SK-N-SH (cell line): ENCODE data around the gene EPB41L4A. TPM values are rescaled to one million over a fixed set of nuclear protein-coding genes. Genes with fewer than 3 reads are reported as not detected.
A peak's percentile ranks its signal among the peaks of the same experiment; 100 is the strongest.

Source experiments
- CTCF ChIA-PET: fragments of 300-600, 350-600 bp; formaldehyde crosslinking; extraction: SDS; loops from one replicate; lab custom pipeline; 2021; lab: Yijun Ruan, JAX
- POLR2A ChIA-PET: fragments of 350-600 bp; sonication (Branson Sonifier 250); formaldehyde crosslinking; extraction: SDS; loops from one replicate; lab custom pipeline; 2020; ENCODE audit warnings: antibody characterized with exemption, inconsistent platforms; lab: Yijun Ruan, JAX
- DNase-seq: peaks from one replicate; pipeline ENCODE4 v3.0.0; 2012
- H2AFZ ChIP-seq: fragments of 200-600 bp; sonication (generic); 2 replicates; pipeline ENCODE4 v1.8.1; 2016; ENCODE audit warnings: antibody characterized with exemption, mild to moderate bottlenecking, low read depth
- H3F3A ChIP-seq: fragments of 200-600 bp; sonication (generic); replicated peaks from 2 replicates; pipeline ENCODE3; 2016; ENCODE audit warnings: antibody characterized with exemption, mild to moderate bottlenecking; ENCODE audit not compliant: insufficient read depth
- H3K27ac ChIP-seq, 2 experiments: fragments of 200-500 bp in 1 of 2; fragments of 200-600 bp in 1 of 2; sonication (Bioruptor generic) in 1 of 2; sonication (generic), shearing (Covaris generic) in 1 of 2; 2 replicates each; pipeline versions ENCODE4 v1.5.1 to v1.6.1; 2014 to 2016; ENCODE audit warnings: low read depth in 2 of 2, inconsistent platforms in 1 of 2, low read length in 1 of 2, mild to moderate bottlenecking in 1 of 2, mixed read lengths in 1 of 2
- H3K27me3 ChIP-seq: fragments of 200-600 bp; sonication (generic), shearing (Covaris generic); 2 replicates; pipeline ENCODE4 v1.6.1; 2016; ENCODE audit warnings: mixed run types; ENCODE audit not compliant: insufficient read depth
- H3K36me3 ChIP-seq, 2 experiments: fragments of 200-500 bp in 1 of 2; fragments of 200-600 bp in 1 of 2; sonication (Bioruptor generic) in 1 of 2; sonication (generic) in 1 of 2; replicated peaks in 1 of 2; 2 replicates each; pipeline versions ENCODE3 to v1.5.1; 2014 to 2016; ENCODE audit warnings: low read length in 1 of 2, mild to moderate bottlenecking in 1 of 2; ENCODE audit not compliant: insufficient read depth in 2 of 2, control insufficient read depth in 1 of 2
- H3K4me1 ChIP-seq, 2 experiments: fragments of 200-500 bp in 1 of 2; fragments of 200-600 bp in 1 of 2; sonication (Bioruptor generic) in 1 of 2; sonication (generic), shearing (Covaris generic) in 1 of 2; 2 replicates each; pipeline versions ENCODE4 v1.5.1 to v1.6.1; 2014 to 2016; ENCODE audit warnings: low read depth in 1 of 2, low read length in 1 of 2, mixed run types in 1 of 2; ENCODE audit not compliant: insufficient read depth in 2 of 2, control insufficient read depth in 1 of 2
- H3K4me2 ChIP-seq: fragments of 200-600 bp; sonication (generic), shearing (Covaris generic); 2 replicates; pipeline ENCODE4 v1.6.1; 2017; ENCODE audit warnings: mixed run types
- H3K4me3 ChIP-seq, 2 experiments: fragments of 200-500 bp in 1 of 2; fragments of 200-600 bp in 1 of 2; sonication (Bioruptor generic) in 1 of 2; sonication (generic), shearing (Covaris generic) in 1 of 2; 2 replicates each; pipeline versions ENCODE4 v1.5.1 to v1.8.1; 2014 to 2016; ENCODE audit warnings: low read depth in 2 of 2, inconsistent platforms in 1 of 2, low read length in 1 of 2, mild to moderate bottlenecking in 1 of 2, mixed read lengths in 1 of 2, moderate library complexity in 1 of 2
- H3K79me2 ChIP-seq: fragments of 200-600 bp; sonication (generic); 2 replicates; pipeline ENCODE4 v1.8.1; 2017; ENCODE audit warnings: mild to moderate bottlenecking; ENCODE audit not compliant: insufficient read depth
- H3K9ac ChIP-seq: fragments of 200-600 bp; sonication (generic); 2 replicates; pipeline ENCODE4 v1.6.1; 2017; ENCODE audit warnings: mixed run types
- H3K9me2 ChIP-seq: fragments of 200-600 bp; sonication (generic); 2 replicates; pipeline ENCODE4 v1.6.1; 2017; ENCODE audit warnings: mixed run types
- H3K9me3 ChIP-seq: fragments of 200-600 bp; sonication (generic); 2 replicates; pipeline ENCODE4 v1.6.1; 2017; ENCODE audit warnings: mixed run types, mild to moderate bottlenecking, moderate library complexity
- H4K20me1 ChIP-seq: fragments of 200-600 bp; sonication (generic); 2 replicates; pipeline ENCODE4 v1.6.1; 2017; ENCODE audit warnings: mild to moderate bottlenecking, mixed run types; ENCODE audit not compliant: insufficient read depth
- CHD2 ChIP-seq: fragments of 150-350 bp; IDR thresholded peaks from 2 replicates; pipeline ENCODE4 v1.6.1; 2018; ENCODE audit warnings: low read length; ENCODE audit not compliant: partially characterized antibody
- GABPA ChIP-seq: IDR thresholded peaks from 2 replicates; pipeline ENCODE4 v1.4.0; 2012; ENCODE audit warnings: low read depth, mild to moderate bottlenecking
- MEF2A ChIP-seq: IDR thresholded peaks from 2 replicates; pipeline ENCODE4 v1.4.0; 2012; ENCODE audit warnings: low read depth, borderline replicate concordance
- MXI1 ChIP-seq: IDR thresholded peaks from 2 replicates; pipeline ENCODE4 v1.6.1; 2012; ENCODE audit warnings: mild to moderate bottlenecking, low read depth, low read length, improper control_type of control experiment
- PBX3 ChIP-seq: IDR thresholded peaks from 2 replicates; pipeline ENCODE4; 2012
- RAD21 ChIP-seq: IDR thresholded peaks from 2 replicates; pipeline ENCODE4 v1.6.1; 2012; ENCODE audit warnings: mild to moderate bottlenecking, low read length
- RCOR1 ChIP-seq: fragments of 150-350 bp; IDR thresholded peaks from 2 replicates; pipeline ENCODE4 v1.6.1; 2017; ENCODE audit warnings: antibody characterized with exemption, low read length
- RFX5 ChIP-seq: IDR thresholded peaks from 2 replicates; pipeline ENCODE4 v1.6.1; 2012; ENCODE audit warnings: mild to moderate bottlenecking, improper control_type of control experiment, low read length
- SIN3A ChIP-seq: IDR thresholded peaks from 2 replicates; pipeline ENCODE4 v1.6.1; 2012; ENCODE audit warnings: low read depth, mild to moderate bottlenecking, low read length, moderate library complexity, borderline replicate concordance
- SMC3 ChIP-seq: IDR thresholded peaks from 2 replicates; pipeline ENCODE4 v1.6.1; 2012; ENCODE audit warnings: low read depth, low read length, improper control_type of control experiment
- USF1 ChIP-seq: IDR thresholded peaks from 2 replicates; pipeline ENCODE4 v1.4.0; 2012; ENCODE audit warnings: low read depth, borderline replicate concordance
- WGBS: methylation state at CpG from one replicate; pipeline ENCODE4 v1.1.6; 2017; ENCODE audit warnings: low lambda C conversion rate; 5-methylcytosine and 5-hydroxymethylcytosine counted together
- polyA plus RNA-seq, 3 experiments: library from polyadenylated mRNA; depleted of rRNA; stranded (reverse); fragments of >200 nt; gene quantifications; 2 replicates each; pipeline ENCODE4 v1.2.3, GENCODE V29; 2012
- TF ChIP-seq, protein P1 (sequence below): IDR thresholded peaks from 2 replicates; pipeline ENCODE4 v1.6.1; 2012; ENCODE audit warnings: mild to moderate bottlenecking, low read depth, low read length, moderate library complexity
- TF ChIP-seq, protein P2 (sequence below): fragments of 200-600 bp; sonication (generic); IDR thresholded peaks from 2 replicates; pipeline ENCODE4 v1.6.1; 2017; ENCODE audit warnings: antibody characterized with exemption, mild to moderate bottlenecking, moderate library complexity
- TF ChIP-seq, protein P3 (sequence below): IDR thresholded peaks from 2 replicates; pipeline ENCODE4 v1.4.0; 2012; ENCODE audit warnings: low read depth

The EPB41L4A gene
- polyA plus RNA-seq, 1 of the 3 experiments (the other 2 are of a cell fraction), result 0.07 TPM

- TF ChIP-seq USF1 (no peak), RCOR1 (no peak), GABPA (no peak), MEF2A (no peak), SIN3A (no peak), CHD2 (no peak), RFX5 (no peak)
- TF ChIP-seq, protein P1, sequence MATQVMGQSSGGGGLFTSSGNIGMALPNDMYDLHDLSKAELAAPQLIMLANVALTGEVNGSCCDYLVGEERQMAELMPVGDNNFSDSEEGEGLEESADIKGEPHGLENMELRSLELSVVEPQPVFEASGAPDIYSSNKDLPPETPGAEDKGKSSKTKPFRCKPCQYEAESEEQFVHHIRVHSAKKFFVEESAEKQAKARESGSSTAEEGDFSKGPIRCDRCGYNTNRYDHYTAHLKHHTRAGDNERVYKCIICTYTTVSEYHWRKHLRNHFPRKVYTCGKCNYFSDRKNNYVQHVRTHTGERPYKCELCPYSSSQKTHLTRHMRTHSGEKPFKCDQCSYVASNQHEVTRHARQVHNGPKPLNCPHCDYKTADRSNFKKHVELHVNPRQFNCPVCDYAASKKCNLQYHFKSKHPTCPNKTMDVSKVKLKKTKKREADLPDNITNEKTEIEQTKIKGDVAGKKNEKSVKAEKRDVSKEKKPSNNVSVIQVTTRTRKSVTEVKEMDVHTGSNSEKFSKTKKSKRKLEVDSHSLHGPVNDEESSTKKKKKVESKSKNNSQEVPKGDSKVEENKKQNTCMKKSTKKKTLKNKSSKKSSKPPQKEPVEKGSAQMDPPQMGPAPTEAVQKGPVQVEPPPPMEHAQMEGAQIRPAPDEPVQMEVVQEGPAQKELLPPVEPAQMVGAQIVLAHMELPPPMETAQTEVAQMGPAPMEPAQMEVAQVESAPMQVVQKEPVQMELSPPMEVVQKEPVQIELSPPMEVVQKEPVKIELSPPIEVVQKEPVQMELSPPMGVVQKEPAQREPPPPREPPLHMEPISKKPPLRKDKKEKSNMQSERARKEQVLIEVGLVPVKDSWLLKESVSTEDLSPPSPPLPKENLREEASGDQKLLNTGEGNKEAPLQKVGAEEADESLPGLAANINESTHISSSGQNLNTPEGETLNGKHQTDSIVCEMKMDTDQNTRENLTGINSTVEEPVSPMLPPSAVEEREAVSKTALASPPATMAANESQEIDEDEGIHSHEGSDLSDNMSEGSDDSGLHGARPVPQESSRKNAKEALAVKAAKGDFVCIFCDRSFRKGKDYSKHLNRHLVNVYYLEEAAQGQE, result no peak
- TF ChIP-seq, all 33 proteins: peak for 0
Measured at GRCh38 chr5:112189391-112189790, 229.7 kb downstream of the EPB41L4A start (continued).

- 51% methylated on average over 4 of the region's 4 CpGs for WGBS
- POLR2A ChIA-PET, result no interaction called here
Measured at GRCh38 chr5:112186401-112186990, 232.6 kb downstream of the EPB41L4A start.

More at GRCh38 chr5:112186401-112186990, 232.6 kb downstream of the EPB41L4A start:
- no peak overlapping the region for H2AFZ ChIP-seq
- H3K27ac ChIP-seq, result no peak overlapping the region
- H3K9me3 ChIP-seq, result no peaks in the 10 kb centered on the region
- no peaks in the 10 kb centered on the region for H3K9me2 ChIP-seq
- H3K9ac ChIP-seq, result no peak overlapping the region
- H3K4me3 ChIP-seq, result no peak overlapping the region; a peak in 1 of 4 replicates
- 0 out of 2 replicates have a peak, but pooled peaks cover 4% of the 10 kb centered on the region for H3K27me3 ChIP-seq
- no peaks in the 10 kb centered on the region for H3K36me3 ChIP-seq
- no peak overlapping the region for H3K4me2 ChIP-seq
- no peaks in the 10 kb centered on the region for H3F3A ChIP-seq
- H3K79me2 ChIP-seq, result no peaks in the 10 kb centered on the region
- TF ChIP-seq PBX3 (no peak), RAD21 (peak; percentile 53), MXI1 (peak; percentile 16; the same call in 1 of the 2 replicates), SMC3 (peak; percentile 29)
- TF ChIP-seq, protein P2, sequence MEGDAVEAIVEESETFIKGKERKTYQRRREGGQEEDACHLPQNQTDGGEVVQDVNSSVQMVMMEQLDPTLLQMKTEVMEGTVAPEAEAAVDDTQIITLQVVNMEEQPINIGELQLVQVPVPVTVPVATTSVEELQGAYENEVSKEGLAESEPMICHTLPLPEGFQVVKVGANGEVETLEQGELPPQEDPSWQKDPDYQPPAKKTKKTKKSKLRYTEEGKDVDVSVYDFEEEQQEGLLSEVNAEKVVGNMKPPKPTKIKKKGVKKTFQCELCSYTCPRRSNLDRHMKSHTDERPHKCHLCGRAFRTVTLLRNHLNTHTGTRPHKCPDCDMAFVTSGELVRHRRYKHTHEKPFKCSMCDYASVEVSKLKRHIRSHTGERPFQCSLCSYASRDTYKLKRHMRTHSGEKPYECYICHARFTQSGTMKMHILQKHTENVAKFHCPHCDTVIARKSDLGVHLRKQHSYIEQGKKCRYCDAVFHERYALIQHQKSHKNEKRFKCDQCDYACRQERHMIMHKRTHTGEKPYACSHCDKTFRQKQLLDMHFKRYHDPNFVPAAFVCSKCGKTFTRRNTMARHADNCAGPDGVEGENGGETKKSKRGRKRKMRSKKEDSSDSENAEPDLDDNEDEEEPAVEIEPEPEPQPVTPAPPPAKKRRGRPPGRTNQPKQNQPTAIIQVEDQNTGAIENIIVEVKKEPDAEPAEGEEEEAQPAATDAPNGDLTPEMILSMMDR, result peak; percentile 73
- TF ChIP-seq, protein P3, sequence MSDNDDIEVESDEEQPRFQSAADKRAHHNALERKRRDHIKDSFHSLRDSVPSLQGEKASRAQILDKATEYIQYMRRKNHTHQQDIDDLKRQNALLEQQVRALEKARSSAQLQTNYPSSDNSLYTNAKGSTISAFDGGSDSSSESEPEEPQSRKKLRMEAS, result no peak
- TF ChIP-seq, all 33 proteins: peak for 4
- peak; percentile 44 for DNase-seq
- CTCF ChIA-PET, result interaction anchor here (0.8 to 4.2 kb wide), 7 partner anchors 10 to 233 kb away, joined by 3 to 22 read pairs (median 4); partner anchors contain the start of gene EPB41L4A
- H3K4me1 ChIP-seq, result no peaks in the 10 kb centered on the region; a peak in 1 of 4 replicates
- H4K20me1 ChIP-seq, result no peaks in the 10 kb centered on the region
